SU-DHL-6 (cell line): ENCODE measurements around the gene KCNJ9.

Source experiments
- EZH2phosphoT487 ChIP-seq: fragments of 200-600 bp; sonication (generic), shearing (Covaris generic); conservative IDR thresholded peaks from 2 replicates; pipeline ENCODE4 v1.6.1; 2018; ENCODE audit warnings: mild to moderate bottlenecking, antibody characterized with exemption, low read length, moderate library complexity, mixed read lengths
- TF ChIP-seq, protein P1 (sequence below): fragments of 200-600 bp; sonication (generic); IDR thresholded peaks from one replicate; pipeline ENCODE4 v1.5.1; 2017; ENCODE audit warnings: antibody characterized with exemption, mild to moderate bottlenecking, low read length, moderate library complexity; ENCODE audit not compliant: insufficient read depth, poor library complexity, severe bottlenecking

DNA sequence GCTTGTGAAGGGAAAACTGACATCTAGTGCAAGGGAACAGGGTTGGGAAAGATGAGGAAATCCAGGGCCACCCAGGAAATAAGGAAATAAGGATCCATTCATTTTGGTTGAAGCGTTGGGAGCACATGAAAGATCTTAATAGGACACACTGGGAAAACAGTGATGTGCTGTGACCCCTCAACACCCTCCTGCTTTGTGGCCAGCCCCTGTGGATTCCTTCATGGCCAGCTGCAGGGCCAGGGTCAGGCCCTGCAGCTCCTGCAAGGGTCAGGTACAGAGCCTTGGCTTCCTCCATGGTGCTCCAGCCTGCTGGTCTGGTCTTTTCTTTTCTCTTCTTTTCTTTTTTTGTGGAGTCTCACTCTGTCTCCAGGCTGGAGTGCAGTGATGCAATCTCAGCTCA is 30.7 kb upstream of the KCNJ9 start:
- TF ChIP-seq, protein P1, sequence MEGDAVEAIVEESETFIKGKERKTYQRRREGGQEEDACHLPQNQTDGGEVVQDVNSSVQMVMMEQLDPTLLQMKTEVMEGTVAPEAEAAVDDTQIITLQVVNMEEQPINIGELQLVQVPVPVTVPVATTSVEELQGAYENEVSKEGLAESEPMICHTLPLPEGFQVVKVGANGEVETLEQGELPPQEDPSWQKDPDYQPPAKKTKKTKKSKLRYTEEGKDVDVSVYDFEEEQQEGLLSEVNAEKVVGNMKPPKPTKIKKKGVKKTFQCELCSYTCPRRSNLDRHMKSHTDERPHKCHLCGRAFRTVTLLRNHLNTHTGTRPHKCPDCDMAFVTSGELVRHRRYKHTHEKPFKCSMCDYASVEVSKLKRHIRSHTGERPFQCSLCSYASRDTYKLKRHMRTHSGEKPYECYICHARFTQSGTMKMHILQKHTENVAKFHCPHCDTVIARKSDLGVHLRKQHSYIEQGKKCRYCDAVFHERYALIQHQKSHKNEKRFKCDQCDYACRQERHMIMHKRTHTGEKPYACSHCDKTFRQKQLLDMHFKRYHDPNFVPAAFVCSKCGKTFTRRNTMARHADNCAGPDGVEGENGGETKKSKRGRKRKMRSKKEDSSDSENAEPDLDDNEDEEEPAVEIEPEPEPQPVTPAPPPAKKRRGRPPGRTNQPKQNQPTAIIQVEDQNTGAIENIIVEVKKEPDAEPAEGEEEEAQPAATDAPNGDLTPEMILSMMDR = no peak
- TF ChIP-seq EZH2phosphoT487 = no peak
